ENCODE measurements around the gene PC. TPM values are rescaled to one million over a fixed set of nuclear protein-coding genes. Genes with fewer than 3 reads are reported as not detected.
A peak's percentile ranks its signal among the peaks of the same experiment; 100 is the strongest.

Gene PC
- total RNA-seq, 2 donors from 2014 or later, result 12.2 to 81.7 TPM

DNA sequence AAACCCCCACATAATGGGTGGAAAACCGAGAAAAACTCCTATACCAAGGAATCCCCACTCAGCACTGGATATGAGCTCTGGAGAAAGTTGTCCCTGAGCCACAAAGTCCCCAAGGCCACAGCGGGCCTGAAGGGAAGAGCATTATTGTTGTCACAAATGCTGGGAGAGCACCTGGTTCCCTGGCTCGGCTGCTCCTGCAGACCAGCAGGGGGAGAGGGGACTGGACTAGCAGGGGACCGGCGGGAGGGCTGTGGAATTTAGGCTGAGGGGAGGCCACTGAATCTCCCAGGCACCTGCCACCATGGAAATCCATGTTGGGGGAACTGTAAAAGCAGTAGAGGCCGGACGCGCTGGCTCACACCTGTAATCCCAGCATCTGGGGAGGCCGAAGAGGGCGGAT, 7.0 kb downstream of the PC start:
- WGBS, 2 donors, result 88 to 95% methylated on average over 6 to 8 of the region's 10 CpGs
- TF ChIP-seq POLR2A (IDR thresholded peaks at IDR 0.05) (no peak), CTCF (IDR thresholded peaks at IDR 0.05) (no peak)
- H3K4me3 ChIP-seq, result no peak overlapping the region
- H3K9me3 ChIP-seq, result no peaks in the 10 kb centered on the region
- DNase-seq, result no peak
- intact Hi-C loops (cut with DNase I), result no loop called here
- H3K36me3 ChIP-seq (replicated peaks in 1 of 2; ENCODE audit: insufficient read depth in 1 of 2, low read depth in 2 of 2), result no peaks in the 10 kb centered on the region
- peaks cover 37% of the 10 kb centered on the region for H3K4me1 ChIP-seq
- no peak for ATAC-seq
- no peaks in the 10 kb centered on the region for H3K27me3 ChIP-seq
- H3K27ac ChIP-seq, result peak overlapping the region in 2 of 4 donors; percentile 71 to 86

DNA sequence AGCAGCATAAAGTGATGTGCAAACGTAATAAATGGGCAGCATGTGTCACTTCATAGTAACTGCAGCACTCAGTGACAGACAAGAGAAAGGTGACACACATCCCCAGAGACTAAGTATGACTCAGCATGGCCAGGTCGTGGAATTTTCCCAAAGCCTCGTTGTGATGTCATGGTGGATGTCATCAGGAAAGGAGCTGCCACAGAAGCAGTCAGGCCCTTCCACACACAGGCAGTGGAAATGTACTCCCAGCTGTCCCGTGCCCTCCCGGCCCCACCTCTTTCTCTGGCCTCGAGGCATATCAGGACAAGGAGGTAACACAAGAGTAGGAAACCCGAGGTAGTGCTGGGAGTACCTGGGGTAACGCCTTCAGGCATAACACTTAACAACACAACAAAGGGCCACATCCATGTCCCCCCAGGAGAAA, 8.1 kb downstream of the PC start:
- no peak for TF ChIP-seq CTCF (IDR thresholded peaks at IDR 0.05)
- no peak for TF ChIP-seq POLR2A (IDR thresholded peaks at IDR 0.05)
- ATAC-seq (peak; percentile 48), DNase-seq (peak; percentile 44 to 67 (median 50))
- WGBS, 2 donors, result 45 to 53% methylated on average over 8 of the region's 8 CpGs
- Histone ChIP-seq H3K9me3 (no peaks in the 10 kb centered on the region), H3K27ac (no peak overlapping the region), H3K4me3 (no peak overlapping the region), H3K27me3 (no peaks in the 10 kb centered on the region), H3K4me1 (peaks cover 37% of the 10 kb centered on the region), H3K36me3 (replicated peaks in 1 of 2; ENCODE audit: insufficient read depth in 1 of 2, low read depth in 2 of 2) (no peaks in the 10 kb centered on the region)
- intact Hi-C loops (cut with DNase I), result no loop called here

DNA sequence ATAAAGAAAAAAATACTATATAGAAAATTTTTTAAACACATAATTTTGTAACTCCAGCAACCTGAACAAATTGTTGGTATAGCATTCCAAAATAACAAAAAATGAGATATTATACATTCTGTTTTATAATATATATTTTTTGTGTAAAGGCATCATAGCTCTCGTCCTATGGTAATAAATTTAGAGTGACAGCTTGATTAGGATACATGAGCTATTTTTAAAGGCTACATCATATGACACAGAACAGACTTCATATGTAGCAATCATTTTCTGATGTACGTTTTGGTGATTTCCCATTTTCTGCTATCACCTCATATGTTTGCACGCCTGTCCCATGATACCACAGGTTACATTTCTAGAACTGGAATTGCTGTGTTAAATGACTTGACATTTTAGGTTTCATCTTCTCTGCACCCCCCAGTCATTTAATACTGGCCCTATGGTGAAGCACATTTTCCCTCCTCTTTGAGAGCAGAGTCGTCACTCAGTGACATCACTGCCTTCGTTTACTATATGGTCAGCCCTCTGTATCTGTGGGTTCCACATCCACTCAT, 19.5 kb downstream of the PC start:
- Histone ChIP-seq H3K9me3 (no peaks in the 10 kb centered on the region), H3K4me3 (no peak overlapping the region), H3K27ac (no peak overlapping the region), H3K4me1 (no peaks in the 10 kb centered on the region), H3K36me3 (replicated peaks in 1 of 2; ENCODE audit: insufficient read depth in 1 of 2, low read depth in 2 of 2) (no peaks in the 10 kb centered on the region), H3K27me3 (no peaks in the 10 kb centered on the region)
- DNase-seq (no peak), ATAC-seq (no peak)
- TF ChIP-seq CTCF (IDR thresholded peaks at IDR 0.05), result no peak
- no peak for TF ChIP-seq POLR2A (IDR thresholded peaks at IDR 0.05)
- intact Hi-C loops (cut with DNase I), result no loop called here
- WGBS, 2 donors, result 90 to 91% methylated on average over 5 of the region's 5 CpGs

GRCh38 chr11:66937193-66937733, 20.9 kb downstream of the PC start:
- 89 to 100% methylated on average over 1 of the region's 1 CpG for WGBS, 2 donors
- TF ChIP-seq POLR2A (IDR thresholded peaks at IDR 0.05) (no peak), CTCF (IDR thresholded peaks at IDR 0.05) (no peak)
- Histone ChIP-seq H3K4me1 (no peaks in the 10 kb centered on the region), H3K27ac (no peak overlapping the region), H3K36me3 (replicated peaks in 1 of 2; ENCODE audit: insufficient read depth in 1 of 2, low read depth in 2 of 2) (no peaks in the 10 kb centered on the region), H3K9me3 (no peaks in the 10 kb centered on the region), H3K27me3 (no peaks in the 10 kb centered on the region), H3K4me3 (no peak overlapping the region)
- intact Hi-C loops (cut with DNase I), result no loop called here
- DNase-seq, result no peak
- ATAC-seq, result no peak

DNA sequence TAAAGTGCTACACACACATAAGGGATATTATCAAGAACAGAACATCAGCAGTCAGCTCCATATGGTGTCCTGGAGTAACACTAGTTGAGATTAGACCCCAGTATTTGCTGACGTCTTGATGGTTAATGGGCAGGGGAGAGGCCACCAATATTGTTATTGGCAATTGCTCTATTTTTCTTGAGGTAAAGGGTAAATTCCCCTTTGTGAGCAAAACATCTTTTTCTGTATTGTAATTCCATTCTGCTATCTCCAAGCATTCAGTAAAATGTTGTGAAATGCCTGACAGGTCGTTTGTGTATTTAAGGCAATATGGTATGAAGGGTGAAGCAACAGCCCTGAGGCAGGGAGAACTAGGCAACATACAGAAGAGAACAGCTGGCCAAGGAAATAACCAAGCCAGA, 21.9 kb downstream of the PC start:
- intact Hi-C loops (cut with DNase I), result no loop called here
- TF ChIP-seq POLR2A (IDR thresholded peaks at IDR 0.05) (no peak), CTCF (IDR thresholded peaks at IDR 0.05) (no peak)
- 45 to 65% methylated on average over 2 of the region's 2 CpGs for WGBS, 2 donors
- DNase-seq, result no peak
- H3K27me3 ChIP-seq, result no peaks in the 10 kb centered on the region
- no peak overlapping the region for H3K4me3 ChIP-seq
- H3K36me3 ChIP-seq (replicated peaks in 1 of 2; ENCODE audit: insufficient read depth in 1 of 2, low read depth in 2 of 2), result no peaks in the 10 kb centered on the region
- H3K27ac ChIP-seq, result no peak overlapping the region
- H3K9me3 ChIP-seq, result no peaks in the 10 kb centered on the region
- peaks cover 4% of the 10 kb centered on the region for H3K4me1 ChIP-seq
- ATAC-seq, result no peak

Data from body of pancreas (tissue), 4 donors.